GM13976 (cell line): Measurements from ENCODE around the gene MSLN.

Experiments used
- DNase-seq: peaks from one replicate; pipeline ENCODE4 v3.0.0; 2012; ENCODE audit warnings: low spot score
- CTCF ChIP-seq: IDR thresholded peaks from 2 replicates; pipeline ENCODE4 v1.5.1; 2012; ENCODE audit warnings: borderline replicate concordance, mild to moderate bottlenecking; ENCODE audit not compliant: insufficient read depth; ENCODE audit errors: extremely low read depth, missing control alignments, control extremely low read depth
- in situ Hi-C: fragments of 300-500 bp; cut with MboI; formaldehyde crosslinking; loops from one replicate; pipeline ENCODE4 v1.12.0; 2022; ENCODE audit warnings: low sequenced_read_pairs, mixed read lengths, inconsistent platforms; ENCODE audit not compliant: unreplicated experiment

Gene MSLN

GRCh38 chr16:730666-731509 is 29.6 kb upstream of the MSLN start:
- TF ChIP-seq CTCF: no peak
- DNase-seq: no peak
- in situ Hi-C loops: no loop called here

GRCh38 chr16:732332-732731 is 28.2 kb upstream of the MSLN start:
- in situ Hi-C loops: no loop called here
- DNase-seq: no peak
- no peak for TF ChIP-seq CTCF

GRCh38 chr16:732936-733335 is 27.6 kb upstream of the MSLN start:
- no peak for DNase-seq
- in situ Hi-C loops: no loop called here
- TF ChIP-seq CTCF: no peak

GRCh38 chr16:733382-734207 is 26.9 kb upstream of the MSLN start:
- peak; percentile 12 for TF ChIP-seq CTCF
- in situ Hi-C loops: no loop called here
- no peak for DNase-seq

GRCh38 chr16:734208-734980 is 26.1 kb upstream of the MSLN start:
- TF ChIP-seq CTCF: no peak
- in situ Hi-C loops: no loop called here
- no peak for DNase-seq

GRCh38 chr16:734981-735881 is 25.3 kb upstream of the MSLN start:
- TF ChIP-seq CTCF: no peak
- in situ Hi-C loops: no loop called here
- no peak for DNase-seq
